Left colon (tissue), 2 donors: Measurements from ENCODE around the gene CLEC2D. TPM values are rescaled to one million over a fixed set of nuclear protein-coding genes. Genes with fewer than 3 reads are reported as not detected.
"Not testable (repeated sequence)": the region's sequence is repeated elsewhere in the genome, so short reads cannot be mapped to it uniquely, and the experiment has no call there.

Experiments used
- ATAC-seq: fragments of 200-7000 bp; cut with Tn5 transposase; one replicate; pipeline ENCODE4 v1.9.1; 2020; ENCODE audit warnings: mild to moderate bottlenecking, moderate library complexity
- DNase-seq, 2 donors: peaks; one replicate each; pipeline ENCODE4 v3.0.0-alpha.2; 2020
- intact Hi-C, 2 donors: fragments of 100-400 bp; cut with DNase I in 1 of 2; cut with micrococcal nuclease in 1 of 2; formaldehyde crosslinking; loops; one replicate each; pipeline versions ENCODE4 v1.11.2 to v1.14.0; 2022; cut with DNase I, micrococcal nuclease
- total RNA-seq, 2 donors: library from RNA; stranded (reverse); fragmentation: NEBNext Ultra II Directional; extraction: Animal tissue kit (Norgen Biotek cat#: 25700); gene quantifications; one replicate each; pipeline ENCODE4 v1.2.1, GENCODE V29; 2021
- donor health status: DM: no; HTN: no; CAD: no.
- donor health status: DM: yes; HTN: yes; CAD: no.

Gene CLEC2D
- total RNA-seq, 2 donors from 2014 or later = 6.2 to 7.3 TPM

DNA sequence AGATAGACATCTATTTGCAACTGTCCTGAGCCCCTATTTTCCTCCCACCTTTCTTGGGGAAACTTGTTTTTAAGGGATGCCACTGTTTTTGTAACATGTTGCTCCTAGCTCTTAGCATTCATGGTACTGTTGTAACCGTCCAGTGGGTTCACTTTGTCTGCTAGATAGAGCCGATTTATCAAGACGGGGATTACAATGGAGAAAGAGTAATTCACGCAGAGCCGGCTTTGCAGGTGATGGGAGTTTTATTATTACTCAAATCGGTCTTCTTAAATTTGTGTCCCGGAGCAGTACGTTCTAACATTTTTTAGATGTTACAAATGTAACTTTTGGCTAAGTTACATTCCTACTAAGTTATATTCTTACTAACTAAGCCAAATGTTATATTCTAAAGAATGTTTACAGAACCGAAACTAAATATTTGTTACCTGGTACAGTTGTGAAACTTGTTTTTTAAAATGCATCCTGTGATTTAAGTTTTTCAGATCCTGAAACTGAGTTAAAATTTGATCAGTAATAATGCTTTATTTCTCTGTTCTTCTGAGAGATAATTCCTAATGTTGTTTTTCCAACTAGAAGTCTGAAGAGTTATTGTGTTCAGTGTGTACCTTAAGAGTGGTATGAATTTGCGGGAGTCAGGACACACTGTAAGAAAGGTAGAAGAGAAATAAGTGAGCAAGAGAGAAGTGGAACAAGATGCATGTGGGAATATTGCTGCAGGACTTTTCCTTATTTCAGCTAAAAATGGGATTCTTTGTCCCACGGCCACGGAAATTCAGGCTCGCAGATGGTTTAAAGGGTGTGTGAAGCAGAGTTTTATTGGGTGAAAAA is 20.6 kb upstream of the CLEC2D start:
- ATAC-seq (peak; percentile 14), DNase-seq (no peak)
- intact Hi-C loops = no loop called here

DNA sequence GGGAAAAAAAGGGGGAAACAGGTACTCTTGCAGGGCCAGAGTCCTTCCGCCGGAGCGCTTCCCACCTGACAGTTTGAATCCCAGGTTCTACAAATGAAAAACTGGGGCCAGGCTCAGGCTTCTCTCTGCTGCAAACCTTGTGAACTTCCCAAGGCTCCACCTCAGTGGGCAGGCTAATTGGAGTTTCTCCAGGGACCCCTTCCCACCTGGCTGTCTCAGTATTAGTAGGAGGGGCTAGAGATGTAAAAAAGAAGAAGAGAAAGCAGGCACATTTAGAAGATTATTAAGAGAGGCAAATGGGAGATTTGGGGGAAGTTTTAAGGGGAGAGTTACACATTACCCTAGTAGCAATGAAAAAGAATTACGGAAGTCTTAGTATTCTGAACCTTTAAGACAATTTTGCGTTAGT is 20.0 kb upstream of the CLEC2D start:
- DNase-seq = no peak
- no peak for ATAC-seq

GRCh38 chr12:9650151-9650576 is 19.3 kb upstream of the CLEC2D start:
- intact Hi-C loops = no loop called here
- ATAC-seq (no peak), DNase-seq (no peak)

More for the DNA sequence above, 20.0 kb upstream of the CLEC2D start:
- intact Hi-C loops = no loop called here

- no peak for ATAC-seq
- no peak for DNase-seq
- intact Hi-C loops = no loop called here
Measured at GRCh38 chr12:9651265-9651729, 18.2 kb upstream of the CLEC2D start.

- ATAC-seq (no peak), DNase-seq (no peak)
- intact Hi-C loops = no loop called here
Measured at GRCh38 chr12:9660046-9660445, 9.5 kb upstream of the CLEC2D start.

- ATAC-seq = no peak
- intact Hi-C loops = no loop called here
- no peak for DNase-seq
Measured at GRCh38 chr12:9661720-9662119, 7.8 kb upstream of the CLEC2D start.

- ATAC-seq = no peak
- intact Hi-C loops = no loop called here
- no peak for DNase-seq
Measured at GRCh38 chr12:9662488-9662887, 7.0 kb upstream of the CLEC2D start.

DNA sequence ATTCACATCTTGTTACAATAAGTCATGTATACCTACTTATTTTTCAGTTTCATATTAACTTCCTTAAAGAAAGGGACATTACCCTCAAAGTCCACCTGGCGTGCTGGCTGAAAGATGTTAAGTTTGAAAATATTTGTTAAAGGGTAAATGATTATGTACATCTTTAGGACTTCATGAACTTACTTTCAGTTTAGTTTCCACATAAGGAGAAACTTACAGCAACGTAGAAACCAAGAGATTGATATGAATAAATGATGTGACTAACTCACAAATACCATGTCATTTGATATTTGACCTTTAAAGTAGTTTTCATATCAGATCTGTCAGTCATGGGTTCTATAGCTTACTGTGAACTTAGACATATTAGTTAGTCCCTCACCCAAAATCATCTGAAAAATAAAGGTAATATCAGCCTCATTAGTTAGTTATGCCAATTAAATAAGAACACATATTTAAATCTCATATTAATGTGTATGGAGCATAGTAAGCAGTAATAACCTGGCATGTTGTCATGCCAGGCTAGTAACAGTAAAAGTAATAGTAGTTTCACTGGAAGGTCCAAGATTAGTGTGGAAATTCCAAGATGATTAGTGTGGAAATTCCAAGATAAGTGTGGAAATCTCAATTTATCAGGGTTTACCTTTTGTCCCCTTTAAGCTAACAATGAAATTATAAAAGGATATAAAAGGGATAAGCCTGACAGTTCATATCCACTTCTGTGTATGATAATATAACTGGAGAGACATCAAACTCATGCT is 1.9 kb upstream of the CLEC2D start:
- DNase-seq (no peak), ATAC-seq (no peak)
- intact Hi-C loops = no loop called here

DNA sequence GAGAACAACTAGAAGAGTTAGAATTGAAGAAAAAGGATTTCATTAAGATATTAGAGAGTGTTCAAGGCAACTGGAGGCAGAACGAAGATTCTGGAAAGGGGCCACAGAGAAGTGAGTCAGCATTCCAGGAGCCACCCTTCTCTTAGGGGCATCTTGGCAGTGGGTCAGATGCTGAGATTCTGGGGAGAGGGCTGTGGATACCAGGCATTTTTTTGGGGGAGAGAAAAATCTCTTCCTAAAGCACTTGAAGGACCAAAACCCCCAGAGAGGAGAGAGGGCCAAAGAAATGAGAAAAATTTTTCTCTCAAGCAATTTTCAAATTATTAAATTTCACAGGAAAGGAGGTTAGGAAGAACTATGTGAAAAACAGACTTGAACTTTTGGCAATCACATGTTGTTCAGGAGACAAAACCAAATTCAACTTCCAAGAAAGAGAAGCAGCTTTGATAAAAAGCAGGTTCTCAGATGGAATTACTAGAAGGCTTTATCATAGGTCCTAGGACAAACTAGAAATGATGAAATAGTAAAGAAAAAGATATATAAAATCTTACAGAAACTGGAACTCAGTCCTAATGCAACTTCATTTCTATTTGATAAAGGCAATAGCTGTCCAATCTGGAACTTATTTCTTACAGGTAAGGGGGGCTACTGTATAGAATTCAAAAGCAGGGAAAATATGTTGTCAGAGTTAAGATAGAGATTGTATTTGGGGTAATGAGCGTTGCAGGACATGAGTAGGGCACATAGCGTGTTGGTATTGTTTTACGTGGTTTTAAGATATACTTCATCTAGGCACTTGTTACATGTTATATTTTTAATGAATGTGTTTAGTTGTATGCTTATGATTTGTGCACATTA is 1.1 kb upstream of the CLEC2D start:
- ATAC-seq (no peak), DNase-seq (no peak)
- intact Hi-C loops = no loop called here

GRCh38 chr12:9669019-9669326 is 540 bp upstream of the CLEC2D start:
- DNase-seq (no peak), ATAC-seq (no peak)
- intact Hi-C loops = no loop called here

- ATAC-seq, intact Hi-C loops, DNase-seq: not testable (repeated sequence)
Measured at GRCh38 chr12:9672340-9672739, 2.8 kb downstream of the CLEC2D start.

GRCh38 chr12:9673404-9674225 is 4.1 kb downstream of the CLEC2D start:
- intact Hi-C loops = no loop called here
- ATAC-seq (no peak), DNase-seq (peak; percentile 38 to 49)

- ATAC-seq = no peak
Measured at GRCh38 chr12:9674226-9674590, 4.7 kb downstream of the CLEC2D start.

GRCh38 chr12:9682508-9682907 is 13.0 kb downstream of the CLEC2D start:
- intact Hi-C loops, DNase-seq, ATAC-seq: not testable (repeated sequence)

More at GRCh38 chr12:9674226-9674590, 4.7 kb downstream of the CLEC2D start:
- DNase-seq = peak in 1 of 2 donors; percentile 22
- intact Hi-C loops = no loop called here

GRCh38 chr12:9682949-9683348 is 13.4 kb downstream of the CLEC2D start:
- DNase-seq, intact Hi-C loops, ATAC-seq: not testable (repeated sequence)

GRCh38 chr12:9685366-9685765 is 15.9 kb downstream of the CLEC2D start:
- ATAC-seq, intact Hi-C loops, DNase-seq: not testable (repeated sequence)

DNA sequence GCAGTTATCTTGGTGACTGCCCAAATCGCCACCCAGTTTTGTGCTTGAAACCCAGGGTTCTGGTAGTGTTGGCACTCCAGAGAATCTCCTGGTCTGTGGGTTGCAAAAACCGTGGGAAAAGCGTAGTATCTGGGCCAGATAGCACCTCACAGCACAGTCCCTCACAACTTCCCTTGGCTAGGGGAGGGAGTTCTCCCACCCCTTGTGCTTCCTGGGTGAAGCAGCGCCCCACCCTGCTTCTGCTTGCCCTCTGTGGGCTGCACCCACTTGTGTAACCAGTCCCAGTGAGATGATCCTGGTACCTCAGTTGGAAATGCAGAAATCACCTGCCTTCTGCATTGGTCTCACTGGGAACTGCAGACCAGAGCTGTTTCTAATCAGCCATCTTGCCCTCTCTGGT is 16.4 kb downstream of the CLEC2D start:
- intact Hi-C loops = no loop called here
- no peak for ATAC-seq

GRCh38 chr12:9687228-9687627 is 17.7 kb downstream of the CLEC2D start:
- intact Hi-C loops = no loop called here
- no peak for ATAC-seq

More for the DNA sequence above, 16.4 kb downstream of the CLEC2D start:
- no peak for DNase-seq

More at GRCh38 chr12:9687228-9687627, 17.7 kb downstream of the CLEC2D start:
- no peak for DNase-seq
